ENCODE results near the gene RAD51. TPM values are rescaled to one million over a fixed set of nuclear protein-coding genes. Genes with fewer than 3 reads are reported as not detected.

The RAD51 gene
- total and polyA plus RNA-seq, 8 donors, result 0.58 to 3.5 (median 2.0) TPM; not detected in 2

DNA sequence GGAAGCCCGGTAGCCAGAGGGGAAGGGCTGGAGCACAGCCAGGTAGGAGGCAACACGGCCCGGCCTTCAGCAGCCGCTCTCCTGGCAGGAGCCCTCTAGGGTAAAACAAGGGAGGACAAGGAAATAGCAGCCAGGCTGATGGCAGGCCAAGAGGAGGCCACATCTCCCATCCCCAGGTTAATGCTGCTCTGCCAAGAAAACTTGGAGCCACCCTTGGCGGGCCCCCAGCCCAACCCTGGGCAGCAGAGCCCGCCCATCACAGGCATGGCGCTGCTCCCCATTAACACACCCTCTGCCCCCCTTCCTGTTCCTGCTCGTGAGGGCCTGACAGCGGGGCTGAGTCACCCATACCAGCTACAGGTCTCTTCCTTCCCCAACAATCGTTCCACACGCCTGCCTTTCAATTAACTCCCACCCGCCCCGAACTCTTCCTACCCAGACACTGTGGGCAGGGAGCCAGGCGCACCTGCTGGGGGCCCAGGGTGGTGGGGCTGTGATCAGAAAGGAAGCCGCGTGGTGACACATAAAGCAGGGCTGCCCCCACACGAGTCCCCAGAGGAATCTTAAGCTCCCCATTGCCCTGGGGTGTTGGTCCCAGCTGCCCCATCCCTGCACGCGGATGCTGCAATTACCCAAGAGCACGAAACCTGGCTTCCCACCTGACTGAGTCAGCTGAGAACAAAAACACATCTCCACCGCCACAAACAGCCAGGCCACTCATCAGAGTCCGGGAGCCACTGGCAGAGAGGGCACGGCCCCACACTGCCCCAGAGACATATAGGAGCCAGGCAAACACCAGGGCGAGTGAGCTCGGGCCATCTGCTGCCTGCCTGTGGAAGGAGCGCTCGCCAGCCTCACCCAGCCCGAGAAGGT is 74.5 kb downstream of the RAD51 start, which contains the start of gene C15orf62:
TSS of gene C15orf62 (plus strand) at position 707 of the 873 bp plus-strand sequence. CDS start 516 bp downstream, outside the sequence.
- WGBS, 5 donors, result 26 to 42% (median 32%) methylated on average over 26 to 28 of the region's 28 CpGs
- peak within 1 kb of the TSS; percentile 47 to 91 (median 77) for H3K27ac ChIP-seq
- TF ChIP-seq POLR2AphosphoS5 (IDR thresholded peaks at IDR 0.05), result peak in 2 of 3 donors; percentile 25 to 49
- TF ChIP-seq POLR2A (IDR thresholded peaks at IDR 0.05), result no peak
- peaks cover 46 to 67% (median 62%) of the 10 kb centered on the region in 4 donors for H3K4me1 ChIP-seq
- H3K4me3 ChIP-seq, result peak within 1 kb of the TSS in 1 of 4 donors; percentile 16
- DNase-seq, result peak; percentile 73 to 92
- H3K36me3 ChIP-seq, result peaks cover 20 to 65% (median 56%) of the 10 kb centered on the region in 4 donors
- H3K27me3 ChIP-seq, result no peaks in the 10 kb centered on the region
- H3K9me3 ChIP-seq, result no peaks in the 10 kb centered on the region
- intact Hi-C loops (cut with DNase I; ENCODE audit: low total_unique reads), result no loop called here

DNA sequence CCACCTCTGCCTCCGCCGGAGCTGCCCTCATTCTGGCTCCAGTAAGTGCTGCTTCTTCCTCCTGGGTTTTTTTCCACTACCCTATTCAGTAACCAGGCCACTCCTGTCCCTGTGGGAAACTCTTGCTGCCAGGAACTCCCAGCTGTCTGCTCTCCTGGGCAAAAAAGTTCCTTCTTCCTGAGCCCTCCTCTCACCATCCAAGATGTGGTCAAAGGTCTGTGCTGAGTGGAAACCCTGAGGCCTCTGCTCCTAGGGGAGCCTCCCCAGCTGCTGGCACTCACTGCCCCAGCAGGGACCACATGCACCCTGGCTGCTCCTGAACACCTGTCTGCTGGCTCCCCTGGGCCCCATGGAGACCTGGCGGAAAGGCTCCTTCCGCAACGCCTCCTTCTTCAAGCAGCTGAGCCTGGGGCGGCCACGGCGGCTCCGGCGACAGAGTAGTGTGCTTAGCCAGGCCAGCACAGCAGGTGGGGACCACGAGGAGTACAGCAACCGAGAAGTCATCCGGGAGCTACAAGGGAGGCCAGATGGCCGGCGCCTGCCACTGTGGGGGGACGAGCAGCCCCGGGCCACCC is 75.3 kb downstream of the RAD51 start:
- Histone ChIP-seq H3K4me3 (peak overlapping the region in 1 of 4 donors; percentile 16), H3K4me1 (peaks cover 39 to 60% (median 55%) of the 10 kb centered on the region in 4 donors), H3K9me3 (no peaks in the 10 kb centered on the region), H3K36me3 (peaks cover 28 to 72% (median 63%) of the 10 kb centered on the region in 4 donors), H3K27ac (peak overlapping the region; percentile 47 to 91 (median 77)), H3K27me3 (no peaks in the 10 kb centered on the region)
- intact Hi-C loops (cut with DNase I; ENCODE audit: low total_unique reads), result no loop called here
- TF ChIP-seq POLR2A (IDR thresholded peaks at IDR 0.05), result no peak
- no peak for TF ChIP-seq POLR2AphosphoS5 (IDR thresholded peaks at IDR 0.05)
- TF ChIP-seq, protein P1, sequence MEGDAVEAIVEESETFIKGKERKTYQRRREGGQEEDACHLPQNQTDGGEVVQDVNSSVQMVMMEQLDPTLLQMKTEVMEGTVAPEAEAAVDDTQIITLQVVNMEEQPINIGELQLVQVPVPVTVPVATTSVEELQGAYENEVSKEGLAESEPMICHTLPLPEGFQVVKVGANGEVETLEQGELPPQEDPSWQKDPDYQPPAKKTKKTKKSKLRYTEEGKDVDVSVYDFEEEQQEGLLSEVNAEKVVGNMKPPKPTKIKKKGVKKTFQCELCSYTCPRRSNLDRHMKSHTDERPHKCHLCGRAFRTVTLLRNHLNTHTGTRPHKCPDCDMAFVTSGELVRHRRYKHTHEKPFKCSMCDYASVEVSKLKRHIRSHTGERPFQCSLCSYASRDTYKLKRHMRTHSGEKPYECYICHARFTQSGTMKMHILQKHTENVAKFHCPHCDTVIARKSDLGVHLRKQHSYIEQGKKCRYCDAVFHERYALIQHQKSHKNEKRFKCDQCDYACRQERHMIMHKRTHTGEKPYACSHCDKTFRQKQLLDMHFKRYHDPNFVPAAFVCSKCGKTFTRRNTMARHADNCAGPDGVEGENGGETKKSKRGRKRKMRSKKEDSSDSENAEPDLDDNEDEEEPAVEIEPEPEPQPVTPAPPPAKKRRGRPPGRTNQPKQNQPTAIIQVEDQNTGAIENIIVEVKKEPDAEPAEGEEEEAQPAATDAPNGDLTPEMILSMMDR (IDR thresholded peaks at IDR 0.05), result no peak
- no peak for TF ChIP-seq EP300 (IDR thresholded peaks at IDR 0.05)
- DNase-seq, result peak; percentile 59 to 63
- WGBS, 5 donors, result 50 to 73% (median 58%) methylated on average over 10 to 17 of the region's 17 CpGs

DNA sequence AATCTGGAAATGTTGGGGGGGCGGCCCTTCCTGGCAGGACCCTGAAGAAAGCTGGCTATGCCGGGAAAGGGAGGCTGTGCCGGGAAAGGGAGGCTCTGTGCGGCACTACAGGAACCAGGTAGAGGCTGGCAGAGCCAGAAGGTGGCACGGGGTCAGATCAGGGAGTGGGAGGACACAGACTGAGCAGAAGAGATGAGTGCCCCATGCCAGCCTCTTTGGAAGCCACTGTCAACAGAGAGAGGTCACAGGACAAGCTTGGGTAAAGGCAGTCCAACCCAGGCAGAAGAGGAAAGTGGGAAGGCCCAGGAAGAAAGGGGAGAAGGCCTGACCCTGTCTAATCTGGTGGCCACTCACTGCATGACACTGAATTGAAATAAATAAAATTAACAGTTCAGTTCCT is 76.3 kb downstream of the RAD51 start:
- TF ChIP-seq POLR2A (IDR thresholded peaks at IDR 0.05), result no peak
- no peak for TF ChIP-seq POLR2AphosphoS5 (IDR thresholded peaks at IDR 0.05)
- TF ChIP-seq, protein P1 (IDR thresholded peaks at IDR 0.05), result no peak
- no peak for TF ChIP-seq EP300 (IDR thresholded peaks at IDR 0.05)
- H3K4me3 ChIP-seq, result no peak overlapping the region
- no peaks in the 10 kb centered on the region for H3K9me3 ChIP-seq
- WGBS, 5 donors, result 80 to 95% (median 88%) methylated on average over 5 of the region's 5 CpGs
- H3K27me3 ChIP-seq, result no peaks in the 10 kb centered on the region
- H3K4me1 ChIP-seq, result peaks cover 32 to 51% (median 50%) of the 10 kb centered on the region in 4 donors
- no peak overlapping the region for H3K27ac ChIP-seq
- peaks cover 38 to 82% (median 73%) of the 10 kb centered on the region in 4 donors for H3K36me3 ChIP-seq
- no peak for DNase-seq
- intact Hi-C loops (cut with DNase I; ENCODE audit: low total_unique reads), result no loop called here

DNA sequence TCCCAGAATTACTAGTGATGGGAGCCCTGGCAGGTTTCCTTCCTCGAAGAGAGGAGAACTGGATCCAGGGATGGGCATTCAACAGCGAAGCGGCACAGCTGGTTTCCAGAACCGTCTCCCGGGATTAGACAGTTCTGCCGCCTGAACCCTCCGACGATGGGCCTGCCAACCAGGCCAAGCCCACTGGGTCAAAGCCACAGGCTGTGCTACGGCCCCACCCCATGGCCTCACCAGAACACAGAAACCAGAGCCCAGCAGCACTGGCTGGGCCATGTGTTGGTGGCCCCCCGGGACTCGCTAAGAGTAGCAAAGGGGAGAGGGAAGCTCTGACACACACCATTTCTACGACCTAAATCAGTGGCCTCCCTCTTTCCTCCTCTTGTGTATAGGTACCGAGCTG is 77.0 kb downstream of the RAD51 start:
- H3K9me3 ChIP-seq, result no peaks in the 10 kb centered on the region
- intact Hi-C loops (cut with DNase I; ENCODE audit: low total_unique reads), result no loop called here
- TF ChIP-seq EP300 (IDR thresholded peaks at IDR 0.05) (no peak), POLR2AphosphoS5 (IDR thresholded peaks at IDR 0.05) (no peak), POLR2A (IDR thresholded peaks at IDR 0.05) (no peak)
- TF ChIP-seq, protein P1 (IDR thresholded peaks at IDR 0.05), result no peak
- 82 to 95% (median 92%) methylated on average over 12 to 13 of the region's 13 CpGs for WGBS, 5 donors
- peaks cover 36 to 50% (median 48%) of the 10 kb centered on the region in 4 donors for H3K4me1 ChIP-seq
- H3K27me3 ChIP-seq, result no peaks in the 10 kb centered on the region
- H3K27ac ChIP-seq, result no peak overlapping the region
- no peak for DNase-seq
- H3K36me3 ChIP-seq, result peaks cover 42 to 84% (median 78%) of the 10 kb centered on the region in 4 donors
- H3K4me3 ChIP-seq, result no peak overlapping the region
